ENCODE data around the gene GRID1.

GRID1 gene

GRCh38 chr10:86337121-86337601 is 29.4 kb downstream of the GRID1 start:
- Mint-ChIP-seq H3K4me3 (no peak overlapping the region), H3K36me3 (no peaks in the 10 kb centered on the region), H3K27ac (no peak overlapping the region), H3K27me3 (peaks cover 28 to 37% of the 10 kb centered on the region in 2 donors), H3K4me1 (peaks cover 5 to 8% of the 10 kb centered on the region in 2 donors), H3K9me3 (peaks cover 0 to 3% of the 10 kb centered on the region in 2 donors)
- ATAC-seq (replicated peaks), result peak; percentile 25 to 38
- DNase-seq, result no peak

GRCh38 chr10:86336341-86336740 is 30.3 kb downstream of the GRID1 start:
- ATAC-seq (replicated peaks) (no peak), DNase-seq (no peak)
- Mint-ChIP-seq H3K27me3 (peaks cover 28 to 37% of the 10 kb centered on the region in 2 donors), H3K9me3 (peaks cover 0 to 3% of the 10 kb centered on the region in 2 donors), H3K4me3 (no peak overlapping the region), H3K36me3 (no peaks in the 10 kb centered on the region), H3K4me1 (peaks cover 5 to 8% of the 10 kb centered on the region in 2 donors), H3K27ac (no peak overlapping the region)

GRCh38 chr10:86335831-86336230 is 30.8 kb downstream of the GRID1 start:
- H3K9me3 Mint-ChIP-seq, result peaks cover 0 to 3% of the 10 kb centered on the region in 2 donors
- peaks cover 25 to 37% of the 10 kb centered on the region in 2 donors for H3K27me3 Mint-ChIP-seq
- no peak overlapping the region for H3K27ac Mint-ChIP-seq
- H3K36me3 Mint-ChIP-seq, result no peaks in the 10 kb centered on the region
- ATAC-seq (replicated peaks), result no peak
- H3K4me3 Mint-ChIP-seq, result no peak overlapping the region
- peaks cover 5 to 8% of the 10 kb centered on the region in 2 donors for H3K4me1 Mint-ChIP-seq
- DNase-seq, result no peak

- Mint-ChIP-seq H3K4me3 (no peak overlapping the region), H3K27ac (no peak overlapping the region), H3K4me1 (peaks cover 1 to 6% of the 10 kb centered on the region in 2 donors), H3K36me3 (no peaks in the 10 kb centered on the region), H3K9me3 (peaks cover 0 to 3% of the 10 kb centered on the region in 2 donors), H3K27me3 (peaks cover 25 to 40% of the 10 kb centered on the region in 2 donors)
- no peak for DNase-seq
- no peak for ATAC-seq (replicated peaks)
These were observed 31.3 kb downstream of the GRID1 start for GRCh38 chr10:86335257-86335656.

GRCh38 chr10:86334488-86335085 is 32.0 kb downstream of the GRID1 start:
- H3K36me3 Mint-ChIP-seq, result no peaks in the 10 kb centered on the region
- no peak overlapping the region for H3K27ac Mint-ChIP-seq
- H3K4me3 Mint-ChIP-seq, result no peak overlapping the region
- no peaks in the 10 kb centered on the region for H3K4me1 Mint-ChIP-seq
- ATAC-seq (replicated peaks) (no peak), DNase-seq (no peak)
- H3K27me3 Mint-ChIP-seq, result peaks cover 24 to 44% of the 10 kb centered on the region in 2 donors
- H3K9me3 Mint-ChIP-seq, result peaks cover 0 to 3% of the 10 kb centered on the region in 2 donors

- no peaks in the 10 kb centered on the region for H3K4me1 Mint-ChIP-seq
- H3K36me3 Mint-ChIP-seq, result no peaks in the 10 kb centered on the region
- peaks cover 20 to 39% of the 10 kb centered on the region in 2 donors for H3K27me3 Mint-ChIP-seq
- ATAC-seq (replicated peaks) (no peak), DNase-seq (no peak)
- H3K4me3 Mint-ChIP-seq, result no peak overlapping the region
- no peak overlapping the region for H3K27ac Mint-ChIP-seq
- H3K9me3 Mint-ChIP-seq, result peaks cover 0 to 3% of the 10 kb centered on the region in 2 donors
These were observed 32.6 kb downstream of the GRID1 start for GRCh38 chr10:86333826-86334487.

GRCh38 chr10:86331861-86332260 is 34.7 kb downstream of the GRID1 start:
- H3K36me3 Mint-ChIP-seq, result no peaks in the 10 kb centered on the region
- H3K27me3 Mint-ChIP-seq, result peaks cover 18 to 33% of the 10 kb centered on the region in 2 donors
- no peak overlapping the region for H3K27ac Mint-ChIP-seq
- H3K9me3 Mint-ChIP-seq, result no peaks in the 10 kb centered on the region
- ATAC-seq (replicated peaks), result no peak
- H3K4me3 Mint-ChIP-seq, result no peak overlapping the region
- H3K4me1 Mint-ChIP-seq, result no peaks in the 10 kb centered on the region
- DNase-seq, result no peak

GRCh38 chr10:86330778-86331763 is 35.5 kb downstream of the GRID1 start:
- no peaks in the 10 kb centered on the region for H3K9me3 Mint-ChIP-seq

GRCh38 chr10:86329896-86330680 is 36.5 kb downstream of the GRID1 start:
- ATAC-seq (replicated peaks) (no peak), DNase-seq (no peak)
- no peaks in the 10 kb centered on the region for H3K4me1 Mint-ChIP-seq
- H3K27ac Mint-ChIP-seq, result no peak overlapping the region
- peaks cover 18 to 42% of the 10 kb centered on the region in 2 donors for H3K27me3 Mint-ChIP-seq
- H3K36me3 Mint-ChIP-seq, result no peaks in the 10 kb centered on the region
- H3K9me3 Mint-ChIP-seq, result no peaks in the 10 kb centered on the region
- no peak overlapping the region for H3K4me3 Mint-ChIP-seq

More at GRCh38 chr10:86330778-86331763, 35.5 kb downstream of the GRID1 start:
- H3K36me3 Mint-ChIP-seq, result no peaks in the 10 kb centered on the region
- H3K4me1 Mint-ChIP-seq, result no peaks in the 10 kb centered on the region
- DNase-seq, result no peak
- H3K27ac Mint-ChIP-seq, result no peak overlapping the region
- ATAC-seq (replicated peaks), result peak in 1 of 2 donors; percentile 4
- H3K4me3 Mint-ChIP-seq, result no peak overlapping the region
- H3K27me3 Mint-ChIP-seq, result peaks cover 18 to 39% of the 10 kb centered on the region in 2 donors

GRCh38 chr10:86329093-86329710 is 37.4 kb downstream of the GRID1 start:
- H3K9me3 Mint-ChIP-seq, result no peaks in the 10 kb centered on the region
- no peak overlapping the region for H3K27ac Mint-ChIP-seq
- no peaks in the 10 kb centered on the region for H3K4me1 Mint-ChIP-seq
- H3K27me3 Mint-ChIP-seq, result peaks cover 18 to 38% of the 10 kb centered on the region in 2 donors
- no peak overlapping the region for H3K4me3 Mint-ChIP-seq
- ATAC-seq (replicated peaks) (peak in 1 of 2 donors; percentile 35), DNase-seq (no peak)
- H3K36me3 Mint-ChIP-seq, result no peaks in the 10 kb centered on the region

GRCh38 chr10:86327954-86328725 is 38.5 kb downstream of the GRID1 start:
- Mint-ChIP-seq H3K27ac (no peak overlapping the region), H3K4me1 (no peaks in the 10 kb centered on the region), H3K36me3 (no peaks in the 10 kb centered on the region)

GRCh38 chr10:86325158-86325557 is 41.4 kb downstream of the GRID1 start:
- Mint-ChIP-seq H3K27me3 (peaks cover 18 to 36% of the 10 kb centered on the region in 2 donors), H3K4me1 (no peaks in the 10 kb centered on the region), H3K36me3 (no peaks in the 10 kb centered on the region), H3K4me3 (no peak overlapping the region), H3K9me3 (no peaks in the 10 kb centered on the region), H3K27ac (no peak overlapping the region)
- DNase-seq, result no peak
- ATAC-seq (replicated peaks), result no peak

More at GRCh38 chr10:86327954-86328725, 38.5 kb downstream of the GRID1 start:
- DNase-seq (no peak), ATAC-seq (replicated peaks) (no peak)
- Mint-ChIP-seq H3K4me3 (no peak overlapping the region), H3K9me3 (no peaks in the 10 kb centered on the region), H3K27me3 (peaks cover 21 to 37% of the 10 kb centered on the region in 2 donors)
